K562 (cell line): ENCODE measurements around the gene SDK1.

ENCODE experiments used
- MAZ ChIP-seq, 2 experiments: fragments of 450-650 bp in 1 of 2; sonication (generic) in 1 of 2; formaldehyde crosslinking; IDR thresholded peaks in 1 of 2; conservative IDR thresholded peaks in 1 of 2; 2 replicates each; pipeline versions ENCODE4 v1.4.0 to v1.5.0; 2020; ENCODE audit warnings: mild to moderate bottlenecking in 1 of 2, missing genetic modification reagents in 1 of 2
- ZBTB1 ChIP-seq: sonication (generic); formaldehyde crosslinking; IDR thresholded peaks from 2 replicates; pipeline ENCODE4 v1.8.1; 2023; ENCODE audit warnings: missing genetic modification reagents, low read depth, mild to moderate bottlenecking, borderline replicate concordance
- TF ChIP-seq, protein P1 (sequence below), 3 experiments: IDR thresholded peaks in 2 of 3; conservative IDR thresholded peaks in 1 of 3; 2 replicates each; pipeline ENCODE4 v1.5.1; 2011 to 2012; ENCODE audit warnings: low read length in 3 of 3, mild to moderate bottlenecking in 3 of 3, control low read depth in 2 of 3, improper control_type of control experiment in 1 of 3, inconsistent platforms in 1 of 3, low read depth in 1 of 3, mixed read lengths in 1 of 3, moderate library complexity in 1 of 3; ENCODE audit not compliant: insufficient read depth in 2 of 3

DNA sequence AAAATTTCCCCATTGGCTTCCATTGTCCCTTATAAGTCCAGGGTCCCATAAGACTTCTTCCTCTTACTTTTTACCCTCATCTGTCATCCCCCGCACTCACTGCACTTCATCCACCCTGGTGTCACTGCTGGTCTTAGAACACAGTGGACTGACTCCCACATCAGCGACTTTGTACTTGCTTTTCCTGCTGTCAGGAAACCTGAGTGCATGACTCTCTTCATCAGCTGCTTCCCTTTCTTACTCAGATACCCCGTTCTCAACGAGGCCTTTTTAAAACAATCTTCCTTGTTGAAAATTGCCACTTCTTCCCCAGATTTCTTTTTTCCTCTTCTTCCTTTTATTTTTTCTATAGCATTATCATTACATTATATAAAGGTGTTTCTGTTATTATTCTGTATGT, 305.4 kb downstream of the SDK1 start:
- TF ChIP-seq ZBTB1 (no peak), MAZ (CRISPR knock-in tag; conservative IDR thresholded peaks at IDR 0.05 in 1 of 2, IDR thresholded peaks at IDR 0.05 in 1 of 2) (no peak)
- TF ChIP-seq, protein P1, sequence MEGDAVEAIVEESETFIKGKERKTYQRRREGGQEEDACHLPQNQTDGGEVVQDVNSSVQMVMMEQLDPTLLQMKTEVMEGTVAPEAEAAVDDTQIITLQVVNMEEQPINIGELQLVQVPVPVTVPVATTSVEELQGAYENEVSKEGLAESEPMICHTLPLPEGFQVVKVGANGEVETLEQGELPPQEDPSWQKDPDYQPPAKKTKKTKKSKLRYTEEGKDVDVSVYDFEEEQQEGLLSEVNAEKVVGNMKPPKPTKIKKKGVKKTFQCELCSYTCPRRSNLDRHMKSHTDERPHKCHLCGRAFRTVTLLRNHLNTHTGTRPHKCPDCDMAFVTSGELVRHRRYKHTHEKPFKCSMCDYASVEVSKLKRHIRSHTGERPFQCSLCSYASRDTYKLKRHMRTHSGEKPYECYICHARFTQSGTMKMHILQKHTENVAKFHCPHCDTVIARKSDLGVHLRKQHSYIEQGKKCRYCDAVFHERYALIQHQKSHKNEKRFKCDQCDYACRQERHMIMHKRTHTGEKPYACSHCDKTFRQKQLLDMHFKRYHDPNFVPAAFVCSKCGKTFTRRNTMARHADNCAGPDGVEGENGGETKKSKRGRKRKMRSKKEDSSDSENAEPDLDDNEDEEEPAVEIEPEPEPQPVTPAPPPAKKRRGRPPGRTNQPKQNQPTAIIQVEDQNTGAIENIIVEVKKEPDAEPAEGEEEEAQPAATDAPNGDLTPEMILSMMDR (IDR thresholded peaks at IDR 0.05 in 2 of 3, conservative IDR thresholded peaks at IDR 0.05 in 1 of 3; ENCODE audit: insufficient read depth in 2 of 3, low read depth in 1 of 3, low read length in 3 of 3): no peak
